NCI-H1694 (cell line): Measurements from ENCODE around the gene RGS6.

Source experiments
- DNase-seq: peaks from one replicate; lab custom pipeline; 2025; lab: John Stamatoyannopoulos, UW

RGS6 gene

DNA sequence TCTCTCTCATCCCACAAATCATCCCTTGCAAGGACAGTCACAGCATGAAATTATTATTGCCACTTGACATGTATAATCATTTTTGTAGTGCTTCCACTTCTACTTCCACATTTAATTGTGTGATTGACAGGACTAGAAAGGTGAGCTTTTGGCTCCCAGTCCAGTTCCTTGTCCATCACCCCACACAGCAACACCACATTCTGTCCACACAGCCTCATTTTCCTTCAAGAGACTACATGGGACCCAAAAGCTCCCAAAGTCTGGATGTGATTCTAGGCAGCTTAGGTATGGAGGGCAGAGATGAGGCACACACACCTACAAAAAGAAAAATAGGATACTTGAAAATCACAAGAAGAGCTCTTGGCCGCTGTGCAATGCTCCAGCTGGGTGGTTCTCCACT lies 595.4 kb downstream of the RGS6 start:
- no peak for DNase-seq

DNA sequence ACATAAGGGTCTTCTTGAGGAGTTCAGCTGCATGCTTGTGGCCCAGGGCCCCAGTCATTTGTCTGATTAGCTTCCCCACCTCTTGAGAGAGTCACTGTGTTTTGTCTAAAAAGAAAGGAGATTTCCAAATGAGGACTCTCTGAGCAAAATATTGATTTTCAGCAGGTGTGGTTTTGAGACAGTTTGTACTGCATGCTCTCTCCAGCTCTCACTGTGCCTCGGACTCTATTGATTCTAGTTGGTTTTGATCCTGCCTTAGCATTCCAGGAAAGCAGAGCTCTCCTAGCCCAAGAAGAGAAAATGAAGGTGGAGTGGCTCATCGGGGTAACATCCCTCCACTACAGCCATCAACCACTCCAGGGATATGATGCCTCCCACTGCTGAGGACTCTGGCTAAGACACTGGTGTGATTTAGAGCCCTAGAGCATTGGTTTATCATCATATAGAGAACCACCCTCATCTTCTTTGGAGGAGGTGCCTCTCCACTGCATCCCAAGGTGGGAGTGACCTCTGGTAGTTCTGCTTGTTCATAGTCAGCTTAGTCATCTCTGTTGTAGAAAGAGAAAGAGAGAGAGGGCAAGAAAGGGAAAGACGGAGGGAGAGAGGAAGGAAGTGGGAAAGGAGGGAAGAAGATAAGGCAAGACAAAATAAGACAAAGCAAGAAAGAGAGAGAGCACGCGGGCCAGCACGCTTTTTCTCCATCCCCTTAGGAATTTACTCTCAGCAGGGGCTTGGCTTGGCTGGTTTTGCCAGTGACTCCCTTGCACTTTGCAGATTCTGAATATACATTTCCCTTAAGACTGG lies 596.0 kb downstream of the RGS6 start:
- no peak for DNase-seq

DNA sequence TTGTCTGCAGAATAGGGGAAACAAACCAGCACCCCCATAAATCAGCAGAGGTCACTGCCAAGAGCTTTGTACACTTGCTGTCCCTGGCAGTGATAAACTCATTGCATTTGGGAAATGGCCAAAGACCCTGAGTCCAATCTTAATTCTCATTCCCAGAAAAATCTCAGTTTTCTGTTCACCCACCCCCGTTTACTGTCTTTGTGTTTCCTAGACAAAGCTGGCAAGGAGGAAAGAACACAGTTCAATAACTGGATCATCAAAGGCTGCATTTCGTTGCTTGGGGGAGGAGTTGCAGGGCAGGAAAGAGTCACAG lies 596.6 kb downstream of the RGS6 start:
- no peak for DNase-seq

DNA sequence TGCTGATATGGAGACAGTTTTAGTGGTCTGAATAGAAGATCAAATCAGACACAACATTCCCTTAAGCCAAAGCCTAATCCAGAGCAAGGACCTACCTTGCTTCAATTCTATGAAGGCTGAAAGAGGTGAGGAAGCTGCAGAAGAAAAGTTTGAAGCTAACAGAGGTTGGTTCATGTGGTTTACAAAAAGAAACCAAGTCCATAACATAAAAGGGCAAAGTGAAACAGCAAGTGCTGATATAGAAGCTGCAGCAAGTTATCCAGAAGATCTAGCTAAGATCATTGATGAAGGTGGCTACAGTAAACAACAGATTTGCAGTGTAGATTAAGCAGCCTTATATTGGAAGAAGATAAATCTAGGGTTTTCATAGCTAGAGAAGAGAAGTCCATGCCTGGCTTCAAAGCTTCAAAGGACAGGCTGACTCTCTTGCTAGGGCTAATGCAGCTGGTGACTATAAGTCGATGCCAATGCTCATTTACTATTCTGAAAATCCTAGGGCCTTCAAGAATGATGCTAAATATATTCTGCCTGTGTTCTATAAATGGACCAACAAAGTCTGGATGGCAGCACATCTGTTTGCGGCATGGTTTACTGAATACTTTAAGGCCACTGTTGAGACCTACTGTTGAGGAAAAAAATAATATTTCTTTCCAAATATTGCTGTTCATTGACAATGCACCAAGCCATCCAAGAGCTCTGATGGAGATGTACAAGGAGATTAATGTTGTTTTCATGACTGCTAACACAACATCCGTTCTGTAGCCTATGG lies 600.6 kb downstream of the RGS6 start:
- no peak for DNase-seq

DNA sequence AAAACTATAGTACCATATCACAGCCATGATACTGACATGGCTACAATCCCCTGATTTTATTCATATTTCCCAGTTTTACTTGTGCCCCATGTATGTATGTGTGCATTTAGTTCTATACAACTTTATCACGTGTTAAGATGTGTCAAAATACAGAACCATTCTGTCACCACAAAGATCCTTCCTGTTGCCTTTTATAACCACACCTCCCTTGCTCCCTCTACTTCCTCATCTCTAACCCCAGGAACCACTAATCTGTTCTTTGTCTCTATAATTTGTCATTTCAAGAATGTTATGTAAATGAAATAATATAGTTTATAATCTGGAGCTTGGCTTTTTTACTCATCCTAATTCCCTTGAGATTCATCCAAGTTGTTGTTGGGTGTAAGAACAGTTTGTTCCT lies 603.3 kb downstream of the RGS6 start:
- no peak for DNase-seq

DNA sequence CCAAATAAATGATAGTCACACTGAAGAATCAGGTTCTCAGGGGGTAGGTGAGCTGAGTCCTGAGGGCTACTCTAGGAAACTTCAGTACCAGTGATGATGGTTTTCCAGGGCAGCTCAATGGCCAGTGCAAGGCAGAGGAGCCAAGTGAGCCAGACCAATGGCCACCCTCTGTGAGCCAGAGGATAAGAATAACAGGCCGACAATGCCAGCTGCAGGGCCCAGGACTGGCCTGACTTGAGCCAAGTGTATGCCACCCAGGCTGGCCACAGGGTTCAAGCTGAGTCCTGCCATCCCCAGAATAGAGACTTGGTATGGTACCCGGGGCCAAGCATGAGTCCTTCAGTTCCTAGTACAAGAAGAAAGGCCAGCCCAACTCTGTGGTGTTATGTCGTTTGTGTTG lies 606.2 kb downstream of the RGS6 start:
- no peak for DNase-seq

DNA sequence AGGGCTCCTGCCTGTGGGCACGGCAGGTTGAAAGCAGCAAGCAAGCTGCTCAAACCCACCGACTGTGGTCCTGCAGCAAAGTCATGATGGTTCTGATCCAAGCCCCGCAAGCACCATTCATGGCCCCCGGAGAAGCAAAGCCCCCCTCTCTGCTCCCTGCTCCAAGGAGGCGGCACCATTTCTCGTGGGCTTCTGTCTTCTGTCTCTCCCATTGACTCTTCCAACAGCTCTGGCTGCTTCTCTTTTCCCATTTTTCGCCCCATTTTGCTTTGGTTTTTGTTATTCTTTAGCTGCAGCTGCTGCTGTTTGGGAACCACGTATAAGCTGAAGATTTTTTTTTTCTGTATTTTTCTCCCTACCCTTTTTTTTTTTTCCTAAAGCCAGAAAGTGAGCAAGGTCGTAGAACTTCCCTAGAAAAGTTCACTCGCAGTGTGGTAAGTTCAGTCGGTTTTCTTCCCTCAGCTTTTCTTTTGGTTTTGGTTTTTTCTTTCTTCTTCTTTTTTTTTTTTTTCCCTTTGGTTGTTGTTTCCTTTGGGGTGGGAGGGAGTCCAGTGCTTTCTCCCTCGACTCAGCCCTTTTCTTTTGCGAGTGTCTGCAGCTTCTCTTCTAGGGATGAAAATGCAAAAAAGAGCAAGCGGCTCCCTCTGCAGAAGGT lies 607.6 kb downstream of the RGS6 start:
- no peak for DNase-seq

DNA sequence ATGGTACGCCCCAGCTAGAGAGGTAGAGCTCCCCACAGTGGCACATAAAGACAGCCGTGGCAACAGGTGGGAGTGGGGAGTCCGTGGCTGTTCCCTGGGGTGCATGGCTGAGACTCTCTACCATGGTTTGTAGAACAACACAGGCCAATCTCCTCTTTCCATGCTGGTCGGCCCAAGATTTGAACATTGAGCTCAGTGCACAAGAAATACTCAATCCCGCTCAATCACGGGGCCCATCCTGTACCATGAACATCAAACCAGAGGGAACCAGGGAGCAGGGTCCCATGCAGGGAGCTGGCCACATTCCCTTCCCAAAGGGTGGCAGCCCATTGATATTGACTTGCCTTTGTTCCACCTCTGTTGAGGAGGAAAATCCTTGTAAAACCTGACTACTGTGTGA lies 608.6 kb downstream of the RGS6 start:
- DNase-seq: no peak

DNA sequence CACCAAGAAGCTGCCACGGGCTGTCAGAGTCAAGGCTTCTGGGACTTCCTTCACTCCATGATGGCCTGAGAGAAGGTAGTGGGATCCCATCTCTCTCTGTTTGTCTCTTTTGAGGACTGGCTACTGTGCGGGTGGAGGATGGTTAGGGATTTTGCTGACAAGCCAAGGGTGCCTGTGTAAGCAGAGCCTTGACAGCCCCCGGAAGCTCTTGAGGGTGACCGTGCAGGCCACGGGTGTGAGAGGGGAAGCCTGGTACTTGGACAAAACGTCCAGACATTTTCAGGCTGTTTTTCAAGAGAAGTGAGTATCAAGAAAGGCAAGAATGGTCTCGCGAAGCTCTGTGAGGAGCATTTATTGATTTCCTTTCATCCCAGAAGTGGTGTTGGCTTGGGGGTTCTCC lies 609.3 kb downstream of the RGS6 start:
- DNase-seq: no peak

DNA sequence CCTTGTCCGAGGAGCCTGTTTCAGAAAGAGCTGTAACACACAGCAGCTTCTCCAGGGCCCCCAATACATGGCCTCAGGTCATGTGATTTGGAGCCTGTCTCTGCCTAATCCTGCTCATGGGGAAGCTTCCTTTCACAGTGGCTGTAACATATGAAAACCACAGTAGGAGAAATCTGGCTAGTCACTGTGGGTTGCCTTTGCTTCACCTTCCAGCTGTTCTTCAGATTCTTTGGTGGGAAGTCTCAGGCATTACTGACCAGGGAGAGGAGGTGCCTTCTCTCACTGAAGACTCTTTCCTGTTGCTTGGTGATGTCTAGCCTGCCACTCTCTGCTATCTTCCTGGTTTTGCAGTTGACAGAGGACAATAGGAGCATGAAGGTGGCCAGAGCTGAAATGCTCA lies 611.1 kb downstream of the RGS6 start:
- no peak for DNase-seq

DNA sequence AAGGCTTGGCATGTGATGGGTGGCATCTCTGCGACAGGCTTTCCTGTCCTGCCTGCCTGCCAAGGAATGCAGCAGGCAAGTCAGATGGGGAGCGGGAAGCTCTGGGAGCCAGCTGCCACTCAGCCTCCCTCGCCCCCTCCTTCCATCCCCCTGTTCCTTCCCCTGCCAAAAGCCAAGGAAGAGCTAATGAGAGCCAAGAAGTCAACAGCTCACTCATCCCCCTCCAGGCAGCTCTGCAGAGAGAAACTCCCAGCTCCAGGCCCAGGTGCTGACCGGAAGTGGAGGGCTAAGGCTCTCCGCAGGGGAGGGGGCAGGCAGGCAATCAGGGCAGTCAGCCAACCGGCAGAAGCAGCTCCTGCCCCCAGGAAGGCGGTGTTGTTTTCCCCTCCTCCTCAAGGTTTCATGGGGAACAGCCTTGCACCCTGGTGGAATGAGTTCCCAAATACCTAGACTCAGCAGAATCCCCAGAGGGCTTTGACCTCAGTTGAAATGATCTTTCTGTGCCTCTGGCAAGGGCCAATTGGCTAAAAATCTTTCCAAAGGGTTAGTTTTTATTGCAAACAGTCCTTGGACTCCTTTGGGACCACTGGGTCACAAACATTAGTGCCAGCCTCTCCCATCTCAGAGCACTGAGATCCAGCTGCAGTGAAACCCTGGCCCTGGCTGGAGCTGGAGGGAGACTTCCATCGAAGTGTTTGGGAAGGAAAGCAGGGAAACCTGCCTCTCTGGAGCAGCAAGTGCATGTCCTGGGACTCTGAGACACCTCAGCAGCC lies 612.6 kb downstream of the RGS6 start:
- DNase-seq: peak; percentile 74

DNA sequence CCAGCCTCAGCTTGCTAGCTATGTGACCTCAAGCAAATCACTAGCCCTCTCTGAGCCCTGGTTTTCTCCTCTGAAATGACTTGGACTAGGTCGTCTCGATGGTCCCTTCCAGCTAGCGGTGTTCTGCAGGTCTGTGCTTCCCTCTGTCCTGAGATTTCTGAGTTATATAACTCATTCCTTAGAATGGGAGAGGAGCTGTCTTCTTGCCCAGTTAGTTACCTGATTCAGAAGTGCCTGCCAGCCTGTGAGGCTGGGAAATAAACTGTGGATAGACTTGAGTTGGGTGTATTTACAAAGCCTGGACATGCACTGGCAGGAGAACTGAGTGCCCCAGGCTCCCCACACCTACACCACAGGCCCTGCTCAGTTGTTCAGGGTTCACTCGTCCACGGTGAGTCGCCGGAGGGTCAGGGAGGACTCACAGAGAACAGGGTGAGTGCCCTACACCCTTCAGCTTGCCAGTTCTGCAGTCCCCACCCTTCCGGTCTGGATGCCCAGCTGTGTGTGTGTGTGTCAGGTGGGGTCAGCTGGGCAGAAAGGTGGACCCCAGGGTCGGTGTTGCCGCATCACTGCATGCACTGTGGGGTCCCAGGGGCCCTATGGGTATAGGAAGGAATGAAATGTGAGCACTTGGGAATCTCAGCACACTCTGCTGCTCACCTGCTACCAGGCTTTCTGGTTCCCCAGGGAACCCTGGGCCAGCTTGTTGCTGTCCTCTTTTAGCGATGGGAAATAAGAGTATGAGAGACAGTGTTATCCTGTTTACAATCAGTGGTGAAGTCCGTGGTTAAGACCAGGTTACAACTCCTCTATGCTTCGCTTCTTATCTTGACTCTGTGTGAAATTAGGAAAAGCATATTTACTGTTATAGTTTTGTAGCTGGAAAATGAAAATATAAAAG lies 613.4 kb downstream of the RGS6 start:
- peak; percentile 59 for DNase-seq

DNA sequence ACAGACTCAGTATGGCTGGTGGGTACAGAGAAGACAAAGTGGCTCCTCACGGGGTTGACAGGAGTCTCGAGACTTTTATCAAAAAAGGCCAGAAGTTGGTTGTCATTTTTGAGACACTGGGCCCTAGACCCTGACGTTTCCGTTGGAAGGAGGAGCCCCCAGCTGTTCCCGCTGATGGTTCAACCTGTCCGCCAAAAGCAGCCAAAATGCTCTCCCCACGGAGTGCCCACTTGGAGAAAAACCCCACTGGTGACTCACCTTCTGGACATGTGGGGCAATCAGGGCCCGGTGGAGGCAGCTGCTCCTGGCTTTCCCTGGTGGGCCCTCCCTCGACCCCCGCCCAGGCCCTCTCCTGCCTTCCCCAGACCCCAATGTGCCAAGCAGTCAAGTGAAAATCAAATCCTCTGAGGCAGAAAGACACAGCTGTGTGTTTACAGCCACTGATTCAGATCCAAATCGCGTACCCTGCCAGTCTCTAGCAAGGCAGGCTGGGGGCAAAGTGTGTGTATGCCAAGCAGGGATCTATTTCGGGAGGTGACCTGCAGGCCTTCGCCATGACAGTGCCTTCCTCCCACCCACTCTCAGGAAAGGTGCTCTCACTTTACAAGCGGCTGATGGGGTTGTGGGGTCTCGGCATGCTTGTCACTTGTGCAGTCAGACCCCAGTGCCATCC lies 614.3 kb downstream of the RGS6 start:
- peak; percentile 97 for DNase-seq

DNA sequence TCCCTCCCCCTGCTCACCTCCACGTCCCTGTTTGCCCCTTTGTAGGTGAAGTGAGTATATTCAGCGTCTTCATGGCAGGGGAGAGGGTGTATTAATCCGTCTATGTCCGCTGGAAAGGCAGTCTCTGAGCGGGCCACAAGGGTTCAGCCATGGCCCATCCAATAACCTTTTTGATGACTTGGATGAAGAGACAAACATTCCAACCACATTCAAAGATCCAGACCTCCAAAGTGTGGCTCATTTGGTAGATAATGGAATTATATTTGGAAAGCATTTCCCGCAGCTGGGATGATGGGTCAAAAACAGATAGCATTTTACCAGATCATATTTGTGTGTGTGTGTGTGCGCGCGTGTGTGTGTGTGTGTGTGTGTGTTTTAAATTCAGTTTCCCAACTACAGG lies 615.8 kb downstream of the RGS6 start:
- no peak for DNase-seq

DNA sequence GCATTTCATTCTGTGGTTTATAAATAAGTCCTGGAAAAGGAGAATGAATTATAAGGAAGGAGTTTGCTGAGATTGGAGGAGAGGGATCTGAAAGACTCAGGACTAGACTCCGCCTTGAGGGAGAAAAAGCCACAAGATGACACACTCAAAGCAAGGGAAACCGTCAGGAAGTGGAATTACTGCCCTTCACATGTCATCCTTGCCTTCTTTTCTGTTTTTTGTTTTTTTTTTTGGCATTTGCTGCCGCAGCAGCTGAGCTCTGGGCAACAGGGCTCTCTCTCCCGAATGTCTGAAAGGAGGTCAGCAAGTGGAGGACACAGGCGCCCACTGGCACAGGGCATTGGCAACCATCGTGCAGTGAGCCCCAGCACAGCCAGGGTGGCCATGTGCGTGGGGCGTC lies 616.8 kb downstream of the RGS6 start:
- DNase-seq: no peak

DNA sequence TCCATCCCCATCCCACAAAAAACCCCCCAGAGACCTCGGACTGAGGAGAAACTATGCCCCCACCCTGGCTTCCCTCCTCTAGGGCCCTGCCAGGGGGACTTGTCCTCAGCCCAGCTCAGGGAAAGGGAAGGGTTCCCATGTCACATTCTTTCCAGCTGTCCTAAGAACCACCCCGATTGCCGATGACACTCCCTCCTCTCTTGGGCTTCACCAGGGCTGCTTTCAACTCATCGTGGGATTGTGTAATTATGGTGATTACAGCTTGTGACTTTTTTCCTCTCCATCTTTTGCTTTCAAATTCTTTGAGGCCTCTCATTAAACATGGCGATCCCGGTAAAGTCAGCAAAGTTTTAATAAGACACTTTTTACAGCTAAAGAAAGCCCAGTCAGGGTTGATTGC lies 617.6 kb downstream of the RGS6 start:
- DNase-seq: no peak

DNA sequence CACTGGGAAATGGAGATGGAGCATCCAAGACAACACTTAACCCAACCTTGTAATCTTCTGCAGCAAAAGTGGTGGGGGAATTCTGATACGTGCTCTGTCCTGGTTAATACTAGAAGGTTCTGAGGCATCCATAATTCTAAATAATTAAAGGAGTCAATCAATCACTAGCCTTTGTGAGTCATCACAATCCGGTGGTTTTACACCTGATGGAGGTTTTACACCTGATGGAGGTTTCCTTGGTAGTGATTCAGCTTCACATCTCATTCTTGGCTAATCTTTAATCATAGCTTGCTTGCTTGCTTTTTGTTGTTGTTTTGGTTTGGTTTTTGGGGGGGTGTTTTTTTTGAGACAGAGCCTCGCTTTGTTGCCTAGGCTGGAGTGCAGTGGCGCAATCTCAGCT lies 618.3 kb downstream of the RGS6 start:
- no peak for DNase-seq

DNA sequence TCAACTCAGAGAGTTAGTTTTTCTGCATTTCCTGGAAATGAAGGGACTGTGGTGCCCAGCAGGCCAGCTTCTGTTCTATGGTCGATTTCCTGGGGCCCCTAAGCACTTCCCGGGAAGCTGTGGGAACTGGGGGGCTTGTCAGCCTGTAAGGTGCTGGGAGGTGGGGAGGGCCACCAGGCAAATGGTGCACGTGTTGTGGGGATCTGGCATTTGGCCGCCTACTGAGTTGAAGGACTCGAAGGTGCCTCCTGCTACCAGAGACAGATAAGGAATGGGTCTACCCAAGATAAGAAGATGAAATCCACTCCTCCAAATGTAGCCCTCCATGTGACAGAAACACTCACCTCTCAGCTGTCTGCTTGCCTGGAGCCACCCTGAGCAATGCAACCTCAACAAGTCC lies 620.0 kb downstream of the RGS6 start:
- no peak for DNase-seq

DNA sequence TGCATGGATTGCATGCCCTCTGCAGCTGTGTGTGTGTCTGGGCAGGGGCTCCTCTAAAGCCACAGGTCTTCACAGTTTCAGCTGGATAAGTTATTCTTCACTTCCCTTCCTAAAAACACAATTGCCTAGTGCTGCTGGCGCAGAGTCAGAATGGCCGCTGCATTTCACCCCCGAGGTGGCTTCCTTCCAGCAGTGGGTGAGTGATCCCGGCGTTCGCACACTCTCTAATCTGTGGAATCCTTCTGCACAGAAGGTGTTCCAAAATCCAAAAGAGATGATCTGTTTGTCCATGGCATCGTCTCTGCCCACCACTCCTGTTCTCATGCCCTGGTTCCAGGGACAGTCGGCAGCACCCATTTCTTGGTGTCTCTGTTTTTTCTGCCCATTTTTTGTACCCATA lies 620.9 kb downstream of the RGS6 start:
- no peak for DNase-seq

DNA sequence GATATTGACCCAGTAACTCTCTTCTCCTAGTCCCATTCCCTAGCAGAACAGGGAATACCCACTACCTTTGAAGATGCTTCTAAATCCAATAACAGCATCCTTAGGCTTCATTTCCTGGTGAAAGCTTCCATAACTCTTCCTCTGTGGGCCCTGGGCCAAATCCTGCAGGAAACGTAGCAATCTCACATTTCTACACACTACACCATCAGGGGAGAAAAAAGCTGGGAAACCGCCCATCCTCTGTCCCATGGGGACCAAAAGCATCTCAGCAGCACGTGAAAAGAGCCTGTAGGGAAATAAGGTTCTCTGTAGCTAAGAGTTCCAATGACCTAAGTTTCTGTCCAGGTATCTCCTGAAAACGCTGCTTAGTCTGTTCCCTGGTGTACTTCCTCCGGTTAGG lies 621.4 kb downstream of the RGS6 start:
- DNase-seq: no peak

DNA sequence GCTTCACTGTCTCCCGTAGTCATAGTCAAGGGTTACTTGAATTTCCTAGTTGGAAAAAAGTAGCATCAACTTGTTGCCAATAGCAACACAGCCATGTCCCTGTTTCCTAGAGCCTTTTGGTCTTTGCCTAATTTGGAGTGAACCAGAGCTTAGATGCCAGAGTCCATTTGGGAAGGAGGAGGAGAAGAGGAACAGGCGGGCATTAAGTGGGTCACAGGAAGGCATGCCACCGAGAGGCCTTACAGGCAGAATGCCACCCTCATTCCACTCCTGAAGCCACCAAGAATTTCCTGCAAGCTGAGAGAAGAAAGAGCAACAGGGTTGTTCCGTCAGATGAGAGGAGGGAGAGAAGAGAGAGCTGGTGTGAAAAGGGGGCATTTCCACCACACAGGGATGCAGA lies 622.2 kb downstream of the RGS6 start:
- DNase-seq: no peak
